ENCODE data around the gene NECTIN4.
"Not testable (repeated sequence)": the region's sequence is repeated elsewhere in the genome, so short reads cannot be mapped to it uniquely, and the experiment has no call there.

The NECTIN4 gene

GRCh38 chr1:161031874-161032273 is 57.5 kb downstream of the NECTIN4 start:
- Histone ChIP-seq H3K9me2 (replicated peaks; ENCODE audit: insufficient read depth, low read length) (no peaks in the 10 kb centered on the region), H2AFZ (ENCODE audit: low read depth, low read length, severe bottlenecking) (no peak overlapping the region), H3K9ac (ENCODE audit: low read length) (no peak overlapping the region), H3K36me3 (ENCODE audit: low read length) (no peaks in the 10 kb centered on the region), H3K4me3 (ENCODE audit: insufficient read depth, low read length, poor library complexity, severe bottlenecking) (no peak overlapping the region), H3K79me2 (ENCODE audit: insufficient read depth, low read length) (no peaks in the 10 kb centered on the region), H3K27me3 (ENCODE audit: low read length) (no peaks in the 10 kb centered on the region), H3K27ac (ENCODE audit: low read depth, low read length) (no peak overlapping the region), H4K20me1 (ENCODE audit: low read depth, low read length) (no peaks in the 10 kb centered on the region), H3F3A (ENCODE audit: insufficient read depth) (peaks cover 6% of the 10 kb centered on the region; the same call in 1 of the 2 replicates), H3K4me2 (ENCODE audit: low read depth, low read length, poor library complexity, severe bottlenecking) (no peak overlapping the region), H3K9me3 (ENCODE audit: insufficient read depth, low read length) (no peaks in the 10 kb centered on the region)
- TF ChIP-seq EZH2phosphoT487 (conservative IDR thresholded peaks at IDR 0.05; ENCODE audit: low read length) (no peak), CTCF (IDR thresholded peaks at IDR 0.05; ENCODE audit: insufficient read depth, low read length, poor library complexity, severe bottlenecking) (no peak)

GRCh38 chr1:161029466-161029865 is 59.9 kb downstream of the NECTIN4 start:
- not testable (repeated sequence) for H3K36me3 ChIP-seq (ENCODE audit: low read length); H3K4me3 ChIP-seq (ENCODE audit: insufficient read depth, low read length, poor library complexity, severe bottlenecking); H3K27ac ChIP-seq (ENCODE audit: low read depth, low read length); H2AFZ ChIP-seq (ENCODE audit: low read depth, low read length, severe bottlenecking); H3K4me2 ChIP-seq (ENCODE audit: low read depth, low read length, poor library complexity, severe bottlenecking); H3K9me2 ChIP-seq (replicated peaks; ENCODE audit: insufficient read depth, low read length); H3K27me3 ChIP-seq (ENCODE audit: low read length); H3K79me2 ChIP-seq (ENCODE audit: insufficient read depth, low read length); H3K9me3 ChIP-seq (ENCODE audit: insufficient read depth, low read length); H4K20me1 ChIP-seq (ENCODE audit: low read depth, low read length); H3F3A ChIP-seq (ENCODE audit: insufficient read depth); H3K9ac ChIP-seq (ENCODE audit: low read length)

GRCh38 chr1:161026954-161027353 is 62.4 kb downstream of the NECTIN4 start:
- H3K27me3 ChIP-seq (ENCODE audit: low read length); H3K9ac ChIP-seq (ENCODE audit: low read length); H3K9me3 ChIP-seq (ENCODE audit: insufficient read depth, low read length); H3K4me3 ChIP-seq (ENCODE audit: insufficient read depth, low read length, poor library complexity, severe bottlenecking); H3K36me3 ChIP-seq (ENCODE audit: low read length); H3K27ac ChIP-seq (ENCODE audit: low read depth, low read length); H4K20me1 ChIP-seq (ENCODE audit: low read depth, low read length); H3K4me2 ChIP-seq (ENCODE audit: low read depth, low read length, poor library complexity, severe bottlenecking); H3K9me2 ChIP-seq (replicated peaks; ENCODE audit: insufficient read depth, low read length); H3K79me2 ChIP-seq (ENCODE audit: insufficient read depth, low read length); H3F3A ChIP-seq (ENCODE audit: insufficient read depth); H2AFZ ChIP-seq (ENCODE audit: low read depth, low read length, severe bottlenecking): not testable (repeated sequence)

GRCh38 chr1:161022432-161022831 is 66.9 kb downstream of the NECTIN4 start:
- not testable (repeated sequence) for H3K4me3 ChIP-seq (ENCODE audit: insufficient read depth, low read length, poor library complexity, severe bottlenecking); H3K36me3 ChIP-seq (ENCODE audit: low read length); H4K20me1 ChIP-seq (ENCODE audit: low read depth, low read length); H3K79me2 ChIP-seq (ENCODE audit: insufficient read depth, low read length); H3K27me3 ChIP-seq (ENCODE audit: low read length); H3K4me2 ChIP-seq (ENCODE audit: low read depth, low read length, poor library complexity, severe bottlenecking); H3K9me2 ChIP-seq (replicated peaks; ENCODE audit: insufficient read depth, low read length); H3K9me3 ChIP-seq (ENCODE audit: insufficient read depth, low read length); H3K9ac ChIP-seq (ENCODE audit: low read length); H3K27ac ChIP-seq (ENCODE audit: low read depth, low read length); H2AFZ ChIP-seq (ENCODE audit: low read depth, low read length, severe bottlenecking)
- H3F3A ChIP-seq (ENCODE audit: insufficient read depth), result peaks cover 21% of the 10 kb centered on the region

GRCh38 chr1:161021970-161022353 is 67.4 kb downstream of the NECTIN4 start:
- no peaks in the 10 kb centered on the region for H3K79me2 ChIP-seq (ENCODE audit: insufficient read depth, low read length)
- H3K9ac ChIP-seq (ENCODE audit: low read length), result peak overlapping the region; percentile 59; the same call in 1 of the 2 replicates
- H3K9me2 ChIP-seq (replicated peaks; ENCODE audit: insufficient read depth, low read length), result no peaks in the 10 kb centered on the region
- no peaks in the 10 kb centered on the region for H3K36me3 ChIP-seq (ENCODE audit: low read length)
- no peak overlapping the region for H3K27ac ChIP-seq (ENCODE audit: low read depth, low read length)
- H3K4me2 ChIP-seq (ENCODE audit: low read depth, low read length, poor library complexity, severe bottlenecking), result peak overlapping the region; percentile 68
- H2AFZ ChIP-seq (ENCODE audit: low read depth, low read length, severe bottlenecking), result peak overlapping the region; percentile 95
- H3K27me3 ChIP-seq (ENCODE audit: low read length), result 0 out of 2 replicates have a peak, but pooled peaks cover 3% of the 10 kb centered on the region
- peaks cover 21% of the 10 kb centered on the region for H3F3A ChIP-seq (ENCODE audit: insufficient read depth)
- H3K4me3 ChIP-seq (ENCODE audit: insufficient read depth, low read length, poor library complexity, severe bottlenecking), result peak overlapping the region; percentile 77
- H4K20me1 ChIP-seq (ENCODE audit: low read depth, low read length), result no peaks in the 10 kb centered on the region
- H3K9me3 ChIP-seq (ENCODE audit: insufficient read depth, low read length), result no peaks in the 10 kb centered on the region
- TF ChIP-seq CTCF (IDR thresholded peaks at IDR 0.05; ENCODE audit: insufficient read depth, low read length, poor library complexity, severe bottlenecking), result no peak
- TF ChIP-seq EZH2phosphoT487 (conservative IDR thresholded peaks at IDR 0.05; ENCODE audit: low read length), result no peak
